D341Med (cell line): ENCODE measurements around the gene IL1RAP.
"Not testable (repeated sequence)": the region's sequence is repeated elsewhere in the genome, so short reads cannot be mapped to it uniquely, and the experiment has no call there.

Source experiments
- DNase-seq: peaks from one replicate; pipeline ENCODE4 v3.0.0; 2012; ENCODE audit warnings: low spot score

Gene IL1RAP, protein sequence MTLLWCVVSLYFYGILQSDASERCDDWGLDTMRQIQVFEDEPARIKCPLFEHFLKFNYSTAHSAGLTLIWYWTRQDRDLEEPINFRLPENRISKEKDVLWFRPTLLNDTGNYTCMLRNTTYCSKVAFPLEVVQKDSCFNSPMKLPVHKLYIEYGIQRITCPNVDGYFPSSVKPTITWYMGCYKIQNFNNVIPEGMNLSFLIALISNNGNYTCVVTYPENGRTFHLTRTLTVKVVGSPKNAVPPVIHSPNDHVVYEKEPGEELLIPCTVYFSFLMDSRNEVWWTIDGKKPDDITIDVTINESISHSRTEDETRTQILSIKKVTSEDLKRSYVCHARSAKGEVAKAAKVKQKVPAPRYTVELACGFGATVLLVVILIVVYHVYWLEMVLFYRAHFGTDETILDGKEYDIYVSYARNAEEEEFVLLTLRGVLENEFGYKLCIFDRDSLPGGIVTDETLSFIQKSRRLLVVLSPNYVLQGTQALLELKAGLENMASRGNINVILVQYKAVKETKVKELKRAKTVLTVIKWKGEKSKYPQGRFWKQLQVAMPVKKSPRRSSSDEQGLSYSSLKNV

DNA sequence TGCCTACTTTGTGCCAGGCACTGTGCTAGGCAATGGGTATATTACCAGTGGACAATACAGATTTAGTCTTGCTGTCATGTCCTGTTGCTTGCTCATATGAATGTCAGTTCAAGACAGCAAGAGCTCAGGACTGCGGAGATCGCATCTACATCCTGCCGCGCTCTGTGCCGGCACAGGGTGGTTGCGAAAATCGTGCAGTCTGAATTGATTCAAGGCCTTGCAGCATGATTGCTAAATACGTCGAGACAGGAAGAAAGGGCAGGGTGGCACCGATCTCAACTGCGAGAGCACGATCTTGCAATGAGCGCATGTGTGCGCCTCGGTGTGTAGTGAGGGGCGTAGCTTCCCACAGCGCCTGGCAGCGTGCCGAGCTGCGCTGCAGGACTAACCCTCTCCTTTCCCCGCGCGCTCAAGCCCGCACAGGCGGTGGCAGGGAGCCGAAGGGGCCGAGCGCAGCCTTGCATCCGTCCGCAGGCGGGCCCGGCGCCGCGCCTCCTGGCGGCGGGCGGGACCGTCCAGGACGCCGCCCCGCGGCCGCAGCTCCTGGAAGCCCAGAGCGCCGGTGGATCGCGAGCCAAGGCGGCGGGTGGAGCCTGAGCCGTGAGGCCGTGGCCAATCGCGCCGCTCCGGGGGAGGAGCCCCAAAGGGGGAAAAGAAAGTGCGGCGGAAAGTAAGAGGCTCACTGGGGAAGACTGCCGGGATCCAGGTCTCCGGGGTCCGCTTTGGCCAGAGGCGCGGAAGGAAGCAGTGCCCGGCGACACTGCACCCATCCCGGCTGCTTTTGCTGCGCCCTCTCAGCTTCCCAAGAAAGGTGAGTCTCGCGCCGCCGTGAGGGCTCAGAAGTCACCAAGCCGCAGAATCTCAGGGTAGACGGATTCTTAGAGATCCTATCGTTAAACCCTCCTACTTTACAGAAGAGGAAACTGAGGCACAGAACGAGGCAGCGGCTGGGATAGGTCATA lies at the start of gene IL1RAP:
Gene IL1RAP (plus strand): TSS at position 677 of the 962 bp plus-strand sequence. CDS start 50,205 bp downstream, outside the sequence.
- DNase-seq = peak; percentile 95

DNA sequence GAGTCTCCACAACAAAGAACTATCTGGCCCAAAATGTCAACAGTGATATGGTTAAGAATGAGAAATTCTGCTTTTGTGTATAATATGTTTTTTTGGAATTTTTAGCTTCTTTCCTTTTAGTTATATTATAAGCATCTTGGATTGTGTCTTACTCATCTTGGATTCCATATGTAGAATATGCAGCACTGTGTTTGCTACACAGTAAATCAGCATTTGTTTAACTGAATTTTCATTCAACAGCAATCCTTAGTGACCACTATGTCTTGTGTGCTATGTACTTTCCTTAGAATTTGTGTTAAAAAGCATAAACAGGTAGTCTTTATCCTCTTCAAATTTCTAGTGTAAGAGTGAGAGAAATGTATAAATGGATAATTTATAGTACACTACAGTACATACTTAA lies 46.0 kb upstream of the IL1RAP start:
- DNase-seq = no peak

- not testable (repeated sequence) for DNase-seq
These were observed 40.6 kb upstream of the IL1RAP start for GRCh38 chr3:190473261-190473660.

DNA sequence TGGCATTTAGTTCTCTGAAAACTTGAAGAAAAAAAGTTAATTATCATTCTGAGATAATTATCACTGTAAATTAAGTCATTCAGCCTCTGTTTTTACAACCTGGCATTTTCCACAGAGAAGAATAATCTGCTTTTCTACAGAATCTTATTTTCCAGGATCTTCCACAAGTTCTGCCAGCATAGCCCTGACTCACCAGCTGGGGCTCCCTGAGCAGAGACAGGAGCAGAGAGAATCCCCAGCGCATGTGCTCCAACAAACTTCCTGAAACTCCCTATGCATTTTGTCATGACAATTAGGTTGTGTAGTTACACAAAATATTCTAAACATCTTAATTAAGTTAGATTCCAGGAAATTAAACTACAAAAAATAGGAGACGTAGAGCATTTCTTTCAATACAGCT lies 32.1 kb upstream of the IL1RAP start:
- DNase-seq = no peak

GRCh38 chr3:190485830-190486532 lies 27.9 kb upstream of the IL1RAP start:
- DNase-seq = no peak

GRCh38 chr3:190486533-190486864 lies 27.4 kb upstream of the IL1RAP start:
- no peak for DNase-seq

DNA sequence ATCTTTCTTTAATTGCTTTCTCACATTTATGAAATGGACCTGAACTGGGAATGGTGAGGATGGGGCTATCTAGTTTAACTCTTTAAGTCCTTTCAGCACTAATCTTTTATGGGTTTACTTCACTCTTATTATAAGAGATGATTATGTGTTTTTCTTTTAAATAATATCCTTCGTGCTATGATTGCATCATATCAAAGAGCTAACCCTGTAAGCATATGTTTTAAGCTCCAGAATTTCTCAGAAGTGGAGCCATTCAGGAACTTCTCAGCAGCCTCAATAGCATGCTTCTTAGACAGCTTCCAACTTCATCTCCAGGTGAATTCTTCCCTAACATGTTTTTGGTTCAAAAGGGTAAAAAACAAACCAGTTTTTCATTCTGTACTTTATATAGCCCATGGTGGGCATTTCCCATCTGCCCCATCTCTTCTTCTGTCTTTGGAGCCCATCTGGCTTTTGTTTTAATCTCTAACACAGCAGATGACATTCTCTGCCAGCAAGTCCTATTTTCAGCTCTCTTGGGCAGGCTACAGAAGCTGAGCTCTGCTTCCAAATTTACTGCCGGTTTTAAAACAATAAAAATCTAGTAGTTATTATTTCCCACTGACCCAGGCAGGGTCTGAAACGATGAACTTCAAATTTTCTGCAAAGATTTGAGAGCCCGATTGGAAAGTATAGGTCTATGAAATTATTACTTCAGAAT lies 26.8 kb upstream of the IL1RAP start:
- DNase-seq = no peak

DNA sequence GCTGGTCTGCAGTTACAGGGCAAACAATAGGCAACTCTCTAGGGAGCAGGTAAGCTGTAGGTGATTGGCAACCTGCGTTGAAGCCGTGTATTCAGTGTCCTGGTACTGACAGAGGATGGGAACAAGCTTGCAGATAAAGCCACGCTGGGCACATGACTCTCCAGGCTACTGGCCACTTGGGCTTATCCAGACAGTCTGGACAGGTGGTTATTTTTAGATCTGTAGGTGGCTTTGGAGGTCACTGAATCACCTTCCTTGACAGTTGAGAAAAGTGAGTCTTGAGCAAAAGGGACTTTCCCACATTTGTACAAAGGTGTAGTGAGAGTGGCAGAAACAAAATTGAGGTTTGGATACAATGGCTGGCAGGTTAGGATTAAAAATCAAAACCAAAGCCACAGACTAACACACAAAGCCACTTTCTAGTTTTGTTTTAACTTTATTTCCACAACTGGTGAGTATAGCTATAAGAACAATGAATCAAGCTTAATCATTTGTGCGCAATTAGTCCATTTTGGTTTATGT lies 22.3 kb upstream of the IL1RAP start:
- no peak for DNase-seq

DNA sequence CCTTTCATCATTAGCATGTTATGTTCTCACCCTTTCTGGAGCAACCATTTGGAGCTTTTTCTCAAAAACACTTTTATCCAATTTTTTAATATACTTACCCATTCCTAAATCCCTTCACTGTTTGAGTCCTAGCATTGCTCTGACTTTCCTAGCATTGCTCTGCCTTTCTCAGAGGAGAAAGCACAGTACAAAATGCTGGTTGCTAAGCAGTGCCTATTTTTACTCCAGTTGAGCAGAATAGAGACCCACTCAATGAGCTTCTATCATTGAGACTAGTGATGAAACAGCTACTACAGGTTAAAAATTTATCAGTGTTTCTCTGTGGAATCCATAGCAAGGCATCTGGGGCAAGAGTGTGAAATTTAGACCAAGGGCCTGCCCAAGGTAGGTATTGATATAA lies 21.8 kb upstream of the IL1RAP start:
- DNase-seq = no peak

- no peak for DNase-seq
These were observed 20.9 kb upstream of the IL1RAP start for GRCh38 chr3:190492966-190493365.

DNA sequence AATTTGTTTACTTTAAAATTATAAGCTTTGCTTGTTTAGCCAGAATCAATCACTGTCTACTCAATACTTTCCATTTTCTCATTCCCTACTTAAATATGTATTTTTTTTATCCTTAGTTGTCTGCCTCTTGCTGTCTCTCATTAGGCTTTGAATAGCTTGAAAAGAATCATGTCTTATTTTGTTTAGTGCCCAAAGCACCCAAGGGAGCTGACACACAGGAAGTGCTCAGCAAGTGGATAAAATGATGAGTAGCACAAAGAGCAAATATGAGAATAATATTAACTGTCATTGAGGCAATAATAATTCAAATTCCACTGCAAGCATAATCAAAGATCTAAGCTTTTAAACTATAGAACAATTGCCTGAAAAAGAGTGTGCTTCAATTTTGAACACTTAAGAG lies 19.0 kb upstream of the IL1RAP start:
- no peak for DNase-seq

DNA sequence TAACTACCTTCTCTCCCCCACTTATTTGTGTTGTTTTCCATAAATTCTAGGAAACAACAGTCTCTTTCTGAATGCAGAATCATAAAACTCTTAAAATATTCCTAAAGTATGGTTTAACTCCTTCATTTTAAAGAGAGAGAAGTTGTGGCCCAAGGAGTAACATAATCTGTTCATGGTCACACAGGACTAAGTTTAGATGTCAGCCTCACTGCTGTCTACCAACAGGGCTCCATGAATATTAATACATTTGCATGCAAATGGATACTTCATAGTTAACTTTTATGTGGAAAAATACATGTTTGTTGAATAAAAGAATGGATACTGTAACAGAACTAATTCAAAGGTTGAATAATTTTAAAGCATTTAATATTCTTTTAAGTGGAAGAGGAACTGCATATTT lies 18.5 kb upstream of the IL1RAP start:
- no peak for DNase-seq

GRCh38 chr3:190495796-190496195 lies 18.1 kb upstream of the IL1RAP start:
- DNase-seq = no peak

DNA sequence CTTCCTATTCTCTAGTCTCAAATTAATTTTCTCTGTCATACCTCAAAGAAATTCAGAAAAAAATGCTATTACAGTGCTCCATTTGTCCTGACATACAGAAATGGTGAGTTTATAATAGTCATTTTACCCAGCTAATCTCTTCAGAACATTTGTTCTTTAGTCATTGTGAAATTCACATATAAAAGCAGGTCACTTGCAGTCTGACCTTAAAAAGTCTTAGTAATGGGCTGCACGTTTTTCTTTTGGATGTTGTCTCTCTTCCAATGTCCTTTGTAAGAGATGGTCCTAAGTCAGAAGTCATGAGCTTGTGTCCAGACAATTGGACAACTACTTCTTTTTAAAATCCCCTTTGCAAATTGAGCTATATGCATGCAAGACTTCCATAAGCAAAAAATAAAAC lies 17.0 kb upstream of the IL1RAP start:
- DNase-seq = no peak

DNA sequence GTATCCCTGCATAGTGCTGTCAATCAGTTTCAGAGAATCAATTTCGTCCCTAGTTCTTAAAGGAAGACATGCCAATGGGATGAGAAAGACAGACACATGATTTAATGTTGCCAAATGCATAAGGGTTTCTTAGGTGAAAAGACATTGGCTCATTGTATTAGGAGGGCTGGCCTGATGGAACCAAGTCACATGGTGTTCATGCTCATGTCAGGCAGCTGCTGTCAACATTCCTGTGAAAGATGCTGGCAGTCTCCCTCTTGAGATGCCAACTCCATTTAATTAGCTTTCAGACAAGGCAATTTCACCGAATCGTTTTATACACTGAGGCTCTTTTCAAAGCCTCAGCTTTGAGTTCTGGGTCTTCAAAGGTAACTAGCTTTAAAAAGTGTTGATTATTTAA lies 16.1 kb upstream of the IL1RAP start:
- DNase-seq = no peak

DNA sequence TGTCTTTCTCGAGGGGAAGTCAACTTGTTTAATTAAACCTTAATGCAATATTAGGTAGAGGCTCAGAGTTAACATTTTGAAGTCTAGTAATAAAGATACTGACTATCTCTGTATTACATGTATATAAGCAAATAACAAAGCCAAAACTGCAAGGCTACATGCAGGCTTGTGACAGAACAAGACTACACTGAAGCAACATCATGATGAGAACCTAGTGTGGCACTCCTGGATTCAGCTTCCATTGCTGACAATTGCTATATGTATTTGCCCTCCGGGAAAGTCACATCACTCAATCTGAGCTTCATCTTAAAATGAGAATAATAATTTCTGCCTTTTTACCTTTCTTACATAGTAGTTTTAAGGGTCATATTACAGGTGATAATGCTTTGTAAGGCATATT lies 15.6 kb upstream of the IL1RAP start:
- DNase-seq = no peak

DNA sequence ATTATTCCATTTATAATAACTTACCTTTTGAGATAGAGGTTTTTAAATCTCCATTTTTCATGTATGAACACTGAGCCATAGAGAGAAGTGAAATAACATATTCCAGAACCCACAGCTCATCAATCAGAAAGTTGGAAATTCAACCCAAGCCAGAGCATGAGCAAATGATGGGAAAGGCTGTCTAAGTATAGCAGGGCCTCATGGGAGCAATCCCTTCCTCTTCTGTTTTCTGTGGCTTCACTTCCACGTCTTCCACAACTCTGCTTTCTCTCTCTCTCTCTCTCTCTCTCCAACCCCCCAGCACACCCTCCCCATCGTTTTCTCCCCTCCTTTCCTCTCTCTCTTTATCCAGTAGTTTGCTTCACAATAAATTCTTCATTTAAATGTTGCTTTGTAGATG lies 14.8 kb upstream of the IL1RAP start:
- DNase-seq = no peak

DNA sequence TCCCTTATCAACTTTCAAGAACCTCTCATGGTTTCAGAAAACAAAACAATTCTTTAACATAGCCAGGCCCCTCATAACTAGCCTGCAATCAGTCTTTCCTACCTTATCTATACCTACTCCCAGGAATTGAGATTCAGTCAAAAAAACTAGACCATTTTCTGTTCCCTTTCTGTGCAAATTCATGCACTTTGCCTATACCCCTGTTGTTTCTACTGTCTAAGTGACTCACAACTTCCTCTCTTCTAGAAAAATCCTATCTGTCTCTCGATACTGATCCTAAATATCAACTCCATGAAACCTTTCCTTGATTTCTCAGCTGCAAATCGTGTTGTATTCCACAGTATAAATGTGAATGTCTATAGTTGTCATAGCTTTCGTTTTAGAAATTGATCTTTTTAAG lies 10.9 kb upstream of the IL1RAP start:
- no peak for DNase-seq

- DNase-seq = no peak
These were observed 9.3 kb upstream of the IL1RAP start for GRCh38 chr3:190504354-190505125.

DNA sequence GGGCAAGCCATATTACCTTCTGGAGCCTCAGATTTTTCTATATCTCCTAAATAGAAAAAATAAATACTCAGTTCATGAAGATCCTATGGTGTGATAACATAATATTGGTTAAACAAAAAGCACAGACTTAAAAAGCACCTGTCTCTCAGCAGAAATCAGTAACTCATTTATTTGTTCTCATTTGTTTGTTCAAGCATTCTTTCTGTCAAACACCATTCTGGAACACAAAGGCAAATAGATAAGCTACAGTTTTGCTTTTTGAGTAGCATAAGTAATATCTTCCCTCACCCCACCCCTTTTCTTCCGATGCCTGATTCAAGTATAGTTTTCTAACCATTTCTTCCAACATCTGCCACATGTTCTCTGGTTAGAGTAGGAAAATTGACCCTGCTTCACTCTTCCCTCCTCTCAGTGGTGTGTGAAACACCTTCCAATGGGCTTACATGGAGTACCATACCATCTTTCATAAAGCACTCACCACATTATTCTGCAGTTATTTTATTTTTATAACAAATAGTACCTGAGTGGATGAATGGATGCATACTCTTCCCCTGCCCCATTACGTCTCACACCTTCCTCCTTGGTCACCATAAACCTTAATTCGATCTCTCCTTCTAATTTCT lies 8.4 kb upstream of the IL1RAP start:
- DNase-seq = no peak
